HG02798 (cell line): ENCODE data around the gene ELOVL6.
A peak's percentile ranks its signal among the peaks of the same experiment; 100 is the strongest.

Source experiments
- ATAC-seq: cut with Tn5 transposase; IDR thresholded peaks from one replicate; pipeline ENCODE4 v1.9.1; 2021; ENCODE audit warnings: mild to moderate bottlenecking; ENCODE audit not compliant: unreplicated experiment, poor library complexity

Gene ELOVL6

GRCh38 chr4:110130576-110131358 lies 67.6 kb downstream of the ELOVL6 start:
- no peak for ATAC-seq

GRCh38 chr4:110129544-110129943 lies 68.9 kb downstream of the ELOVL6 start:
- no peak for ATAC-seq

- no peak for ATAC-seq
These were observed 69.9 kb downstream of the ELOVL6 start for GRCh38 chr4:110128472-110128919.

- ATAC-seq: no peak
These were observed 70.4 kb downstream of the ELOVL6 start for GRCh38 chr4:110128029-110128428.

- ATAC-seq: no peak
These were observed 73.7 kb downstream of the ELOVL6 start for GRCh38 chr4:110124711-110125110.

GRCh38 chr4:110122201-110122600 lies 76.2 kb downstream of the ELOVL6 start:
- ATAC-seq: no peak

GRCh38 chr4:110120506-110120905 lies 77.9 kb downstream of the ELOVL6 start:
- ATAC-seq: no peak

GRCh38 chr4:110119880-110120279 lies 78.5 kb downstream of the ELOVL6 start:
- no peak for ATAC-seq

GRCh38 chr4:110119337-110119736 lies 79.1 kb downstream of the ELOVL6 start:
- ATAC-seq: no peak

- no peak for ATAC-seq
These were observed 86.4 kb downstream of the ELOVL6 start for GRCh38 chr4:110112056-110112455.

GRCh38 chr4:110109455-110109854 lies 89.0 kb downstream of the ELOVL6 start:
- no peak for ATAC-seq

GRCh38 chr4:110108960-110109359 lies 89.5 kb downstream of the ELOVL6 start:
- ATAC-seq: no peak

GRCh38 chr4:110108422-110108821 lies 90.0 kb downstream of the ELOVL6 start:
- peak; percentile 74 for ATAC-seq

- ATAC-seq: no peak
These were observed 90.5 kb downstream of the ELOVL6 start for GRCh38 chr4:110107866-110108265.

GRCh38 chr4:110106931-110107296 lies 91.5 kb downstream of the ELOVL6 start:
- peak; percentile 77 for ATAC-seq

- no peak for ATAC-seq
These were observed 93.8 kb downstream of the ELOVL6 start for GRCh38 chr4:110104661-110105060.

- ATAC-seq: no peak
These were observed 98.8 kb downstream of the ELOVL6 start for GRCh38 chr4:110099638-110100037.

- ATAC-seq: no peak
These were observed 102.0 kb downstream of the ELOVL6 start for GRCh38 chr4:110096405-110096804.

- ATAC-seq: no peak
These were observed 105.8 kb downstream of the ELOVL6 start for GRCh38 chr4:110092646-110093045.

- ATAC-seq: no peak
These were observed 106.8 kb downstream of the ELOVL6 start for GRCh38 chr4:110091434-110092140.

- peak; percentile 67 for ATAC-seq
These were observed 109.7 kb downstream of the ELOVL6 start for GRCh38 chr4:110088670-110089069.
